HCT116 (cell line): ENCODE measurements around the gene C20orf144. TPM values are rescaled to one million over a fixed set of nuclear protein-coding genes. Genes with fewer than 3 reads are reported as not detected.
A peak's percentile ranks its signal among the peaks of the same experiment; 100 is the strongest.

ENCODE experiments used
- ATAC-seq: fragments of 200-7000 bp; cut with Tn5 transposase; 2 replicates; pipeline ENCODE4 v1.9.1; 2020; ENCODE audit warnings: mild to moderate bottlenecking, moderate library complexity
- BruUV-seq: library from RNA; stranded (reverse); fragments of 400-500 nt; replicated peaks from 2 replicates; lab custom pipeline; 2021; lab: Mats Ljungman, UMichigan
- CTCF ChIA-PET: fragments of 300-600 bp; sonication (Branson Sonifier 250); formaldehyde crosslinking; loops from one replicate; lab custom pipeline; 2021; ENCODE audit warnings: antibody characterized with exemption; lab: Charles Lee
- POLR2A ChIA-PET: fragments of 300-600, 350-600 bp; sonication (Branson Sonifier 250); formaldehyde crosslinking; loops from one replicate; lab custom pipeline; 2021; ENCODE audit warnings: antibody characterized with exemption; lab: Charles Lee
- RAD21 ChIA-PET, 2 experiments: fragments of 300-600 bp; sonication (Branson Sonifier 250); formaldehyde crosslinking; loops; one replicate each; lab custom pipeline; 2023; ENCODE audit warnings: low total read pairs in 2 of 2; ENCODE audit not compliant: uncharacterized antibody in 2 of 2, unreplicated experiment in 2 of 2, low non-redundant PET in 1 of 2; lab: Charles Lee
- DNase-seq: peaks from one replicate; pipeline ENCODE4 v3.0.0-alpha.2; 2010; ENCODE audit warnings: low read depth, low spot score
- H2AFZ ChIP-seq: fragments of 200-600 bp; shearing (Covaris generic), sonication (generic); 2 replicates; pipeline ENCODE4 v1.6.1; 2017; ENCODE audit warnings: low read depth, mixed run types, mixed read lengths, antibody characterized with exemption, low read length; ENCODE audit not compliant: poor library complexity, severe bottlenecking
- H3K27ac ChIP-seq: 2 replicates; pipeline ENCODE4 v1.5.1; 2012; ENCODE audit warnings: low read depth, low read length
- H3K27me3 ChIP-seq: fragments of 200-600 bp; sonication (generic); 2 replicates; pipeline ENCODE4 v1.6.1; 2016; ENCODE audit warnings: mixed run types, low read length, mixed read lengths; ENCODE audit not compliant: insufficient read depth
- H3K36me3 ChIP-seq, 2 experiments: fragments of 200-500 bp in 1 of 2; fragments of 200-600 bp in 1 of 2; sonication (Bioruptor generic) in 1 of 2; sonication (generic) in 1 of 2; 2 replicates each; pipeline versions ENCODE4 v1.5.1 to v1.6.1; 2014 to 2016; ENCODE audit warnings: low read length in 2 of 2, inconsistent platforms in 1 of 2, mixed read lengths in 1 of 2, mixed run types in 1 of 2; ENCODE audit not compliant: insufficient read depth in 2 of 2, control insufficient read depth in 1 of 2
- H3K4me1 ChIP-seq, 2 experiments: fragments of 200-600 bp in 1 of 2; sonication (generic) in 1 of 2; 2 replicates each; pipeline versions ENCODE4 v1.5.1 to v1.6.1; 2012 to 2017; ENCODE audit warnings: low read length in 2 of 2, inconsistent platforms in 1 of 2, mild to moderate bottlenecking in 1 of 2, mixed read lengths in 1 of 2, mixed run types in 1 of 2, moderate library complexity in 1 of 2; ENCODE audit not compliant: insufficient read depth in 2 of 2, control insufficient read depth in 1 of 2
- H3K4me2 ChIP-seq: fragments of 200-600 bp; sonication (generic); 2 replicates; pipeline ENCODE4 v1.6.1; 2017; ENCODE audit warnings: mixed run types, low read length, mixed read lengths
- H3K4me3 ChIP-seq, 2 experiments: fragments of 200-600 bp in 1 of 2; sonication (generic) in 1 of 2; replicated peaks in 1 of 2; 2 replicates each; pipeline ENCODE4 v1.5.1; 2011 to 2016; ENCODE audit warnings: low read length in 2 of 2, control low read depth in 1 of 2, low read depth in 1 of 2, mild to moderate bottlenecking in 1 of 2, mixed read lengths in 1 of 2, mixed run types in 1 of 2
- H3K79me2 ChIP-seq: fragments of 200-600 bp; sonication (generic); 2 replicates; pipeline ENCODE4 v1.6.1; 2017; ENCODE audit warnings: mild to moderate bottlenecking, mixed run types, low read length, moderate library complexity, mixed read lengths; ENCODE audit not compliant: insufficient read depth
- H3K9ac ChIP-seq: fragments of 200-600 bp; sonication (generic); 2 replicates; pipeline ENCODE4 v1.6.1; 2016; ENCODE audit warnings: low read length, mixed read lengths
- H3K9me2 ChIP-seq: fragments of 200-600 bp; sonication (generic), shearing (Covaris generic); 2 replicates; pipeline ENCODE4 v1.6.1; 2017; ENCODE audit warnings: mixed run types, mild to moderate bottlenecking, moderate library complexity; ENCODE audit not compliant: insufficient read depth
- H3K9me3 ChIP-seq, 2 experiments: fragments of 200-500 bp in 1 of 2; fragments of 200-600 bp in 1 of 2; sonication (Bioruptor generic) in 1 of 2; sonication (generic) in 1 of 2; 2 replicates each; pipeline ENCODE4 v1.6.1; 2014 to 2017; ENCODE audit warnings: low read length in 2 of 2, mixed read lengths in 2 of 2, inconsistent platforms in 1 of 2, low read depth in 1 of 2, mild to moderate bottlenecking in 1 of 2, mixed run types in 1 of 2, moderate library complexity in 1 of 2; ENCODE audit not compliant: control insufficient read depth in 1 of 2, insufficient read depth in 1 of 2
- H4K20me1 ChIP-seq: fragments of 200-600 bp; sonication (generic), shearing (Covaris generic); 2 replicates; pipeline ENCODE4 v1.6.1; 2017; ENCODE audit warnings: mixed run types, mild to moderate bottlenecking, moderate library complexity; ENCODE audit not compliant: insufficient read depth
- EGR1 ChIP-seq: IDR thresholded peaks from 2 replicates; pipeline ENCODE4 v1.6.1; 2012; ENCODE audit warnings: low read depth
- ELF1 ChIP-seq: IDR thresholded peaks from 2 replicates; pipeline ENCODE4 v1.6.1; 2012; ENCODE audit warnings: low read depth, borderline replicate concordance
- FOSL1 ChIP-seq: IDR thresholded peaks from 2 replicates; pipeline ENCODE4 v1.6.1; 2012; ENCODE audit warnings: low read depth
- JUND ChIP-seq: IDR thresholded peaks from 2 replicates; pipeline ENCODE4 v1.6.1; 2012
- MAX ChIP-seq: IDR thresholded peaks from 2 replicates; pipeline ENCODE4 v1.6.1; 2012
- POLR2AphosphoS5 ChIP-seq: IDR thresholded peaks from 2 replicates; pipeline ENCODE4 v1.6.1; 2011; ENCODE audit warnings: mild to moderate bottlenecking, low read depth, low read length, moderate library complexity
- RAD21 ChIP-seq: IDR thresholded peaks from 2 replicates; pipeline ENCODE4 v1.6.1; 2012; ENCODE audit warnings: low read depth, mild to moderate bottlenecking
- REST ChIP-seq: IDR thresholded peaks from 2 replicates; pipeline ENCODE4 v1.6.1; 2012; ENCODE audit warnings: low read depth
- SIN3A ChIP-seq: IDR thresholded peaks from 2 replicates; pipeline ENCODE4 v1.6.1; 2012; ENCODE audit warnings: low read depth
- YY1 ChIP-seq: IDR thresholded peaks from 2 replicates; pipeline ENCODE4 v1.6.1; 2011; ENCODE audit warnings: low read length, low read depth, moderate library complexity, mild to moderate bottlenecking; ENCODE audit not compliant: insufficient replicate concordance; ENCODE audit errors: extremely low read depth
- ZBTB33 ChIP-seq: IDR thresholded peaks from 2 replicates; pipeline ENCODE4 v1.6.1; 2011; ENCODE audit warnings: mild to moderate bottlenecking, low read length, moderate library complexity; ENCODE audit not compliant: insufficient replicate concordance; ENCODE audit errors: extremely low read depth
- ZFX ChIP-seq: fragments of 450-650 bp; IDR thresholded peaks from 2 replicates; pipeline ENCODE4 v1.6.1; 2017
- ZNF274 ChIP-seq: fragments of 200-500 bp; sonication (Bioruptor generic); IDR thresholded peaks from 2 replicates; pipeline ENCODE4 v1.6.1; 2014; ENCODE audit warnings: mild to moderate bottlenecking, low read depth, low read length, inconsistent platforms
- intact Hi-C: fragments of 100-400 bp; cut with micrococcal nuclease; formaldehyde crosslinking; loops from 2 replicates; pipeline ENCODE4 v1.10.0; 2022
- total RNA-seq: library from RNA; stranded (reverse); gene quantifications from one replicate; pipeline ENCODE4 v1.2.1, GENCODE V29; 2021; ENCODE audit not compliant: unreplicated experiment

The C20orf144 gene
- total RNA-seq, 1 experiment from 2014 or later: 0.37 TPM

GRCh38 chr20:33689493-33689892 lies 27.4 kb downstream of the C20orf144 start:
- Histone ChIP-seq H2AFZ (no peak overlapping the region), H3K9ac (no peak overlapping the region), H3K27ac (no peak overlapping the region), H3K4me1 (peaks cover 12 to 28% of the 10 kb centered on the region in 2 experiments), H3K9me3 (no peaks in the 10 kb centered on the region)
- no peak for DNase-seq
- no TSS peak for BruUV-seq
- no peak for TF ChIP-seq YY1
- TF ChIP-seq ELF1: no peak
- no peak for TF ChIP-seq MAX
- no peak for TF ChIP-seq ZFX
- TF ChIP-seq EGR1: no peak
- no peak for TF ChIP-seq REST
- no peak for TF ChIP-seq SIN3A
- TF ChIP-seq ZNF274: no peak
- TF ChIP-seq ZBTB33: no peak
- no peak for TF ChIP-seq RAD21
- no peak for TF ChIP-seq JUND
- TF ChIP-seq FOSL1: no peak
- TF ChIP-seq POLR2AphosphoS5: no peak
- TF ChIP-seq, all 23 proteins: peak for 0
- H3K4me2 ChIP-seq: peak overlapping the region; percentile 32; the same call in 1 of the 2 replicates
- H3K36me3 ChIP-seq: no peaks in the 10 kb centered on the region
- ChIA-PET CTCF (no interaction called here), POLR2A (no interaction called here), RAD21 (no interaction called here)
- no peaks in the 10 kb centered on the region for H3K27me3 ChIP-seq
- intact Hi-C loops: no loop called here
- H3K4me3 ChIP-seq: no peak overlapping the region
- H3K9me2 ChIP-seq: no peaks in the 10 kb centered on the region
- peaks cover 11% of the 10 kb centered on the region for H3K79me2 ChIP-seq
- H4K20me1 ChIP-seq: no peaks in the 10 kb centered on the region
- ATAC-seq: no peak
